Fibroblast of skin of abdomen (primary cell): ENCODE measurements around the gene PRMT3.
A peak's percentile ranks its signal among the peaks of the same experiment; 100 is the strongest.
"Not testable (repeated sequence)": the region's sequence is repeated elsewhere in the genome, so short reads cannot be mapped to it uniquely, and the experiment has no call there.

Experiments used
- DNase-seq: peaks from one replicate; pipeline ENCODE4 v3.0.0-alpha.2; 2013

The PRMT3 gene

GRCh38 chr11:20457934-20458680, 70.6 kb downstream of the PRMT3 start:
- no peak for DNase-seq

GRCh38 chr11:20458905-20459632, 71.6 kb downstream of the PRMT3 start:
- DNase-seq: no peak

- no peak for DNase-seq
Observed at GRCh38 chr11:20459865-20460264, 72.3 kb downstream of the PRMT3 start.

GRCh38 chr11:20464518-20464917, 77.0 kb downstream of the PRMT3 start:
- DNase-seq: no peak

GRCh38 chr11:20467487-20468185, 80.1 kb downstream of the PRMT3 start:
- no peak for DNase-seq

GRCh38 chr11:20470348-20470747, 82.8 kb downstream of the PRMT3 start:
- no peak for DNase-seq

GRCh38 chr11:20471929-20472328, 84.4 kb downstream of the PRMT3 start:
- DNase-seq: not testable (repeated sequence)

- DNase-seq: no peak
Observed at GRCh38 chr11:20474176-20474881, 86.8 kb downstream of the PRMT3 start.

GRCh38 chr11:20474882-20475517, 87.5 kb downstream of the PRMT3 start:
- DNase-seq: no peak

- no peak for DNase-seq
Observed at GRCh38 chr11:20477418-20478090, 90.0 kb downstream of the PRMT3 start.

- DNase-seq: no peak
Observed at GRCh38 chr11:20479513-20479912, 92.0 kb downstream of the PRMT3 start.

- peak; percentile 1 for DNase-seq
Observed at GRCh38 chr11:20483931-20484330, 96.4 kb downstream of the PRMT3 start.

GRCh38 chr11:20484416-20484815, 96.9 kb downstream of the PRMT3 start:
- DNase-seq: not testable (repeated sequence)

GRCh38 chr11:20488352-20488751, 100.8 kb downstream of the PRMT3 start:
- no peak for DNase-seq

GRCh38 chr11:20489948-20490347, 102.4 kb downstream of the PRMT3 start:
- DNase-seq: no peak

GRCh38 chr11:20493340-20493739, 105.8 kb downstream of the PRMT3 start:
- DNase-seq: no peak

GRCh38 chr11:20497124-20497792, 109.7 kb downstream of the PRMT3 start:
- DNase-seq: no peak

- no peak for DNase-seq
Observed at GRCh38 chr11:20501252-20501651, 113.7 kb downstream of the PRMT3 start.

- no peak for DNase-seq
Observed at GRCh38 chr11:20501971-20502370, 114.5 kb downstream of the PRMT3 start.

- DNase-seq: no peak
Observed at GRCh38 chr11:20511982-20512381, 124.5 kb downstream of the PRMT3 start.

GRCh38 chr11:20512869-20513268, 125.4 kb downstream of the PRMT3 start:
- DNase-seq: no peak
